Nucleus accumbens (tissue), 56 donors: ENCODE measurements around the gene RPS6KB2.
A peak's percentile ranks its signal among the peaks of the same experiment; 100 is the strongest.

Experiments
- DNase-seq, 56 donors: peaks; one replicate each; lab custom pipeline; 2025; lab: John Stamatoyannopoulos, UW

Gene RPS6KB2

GRCh38 chr11:67439321-67440228 lies 11.3 kb downstream of the RPS6KB2 start:
- peak in 6 of 56 donors; percentile 17 to 43 (median 32) for DNase-seq

GRCh38 chr11:67440229-67441097 lies 12.2 kb downstream of the RPS6KB2 start:
- DNase-seq, result no peak

GRCh38 chr11:67441098-67441563 lies 12.8 kb downstream of the RPS6KB2 start:
- DNase-seq, result no peak

GRCh38 chr11:67441731-67442351 lies 13.5 kb downstream of the RPS6KB2 start:
- DNase-seq, result no peak

GRCh38 chr11:67442504-67443404 lies 14.5 kb downstream of the RPS6KB2 start:
- DNase-seq, result no peak

- no peak for DNase-seq
Measured at GRCh38 chr11:67445515-67445914, 17.2 kb downstream of the RPS6KB2 start.

GRCh38 chr11:67448220-67448609 lies 19.9 kb downstream of the RPS6KB2 start:
- no peak for DNase-seq

- peak in 1 of 56 donors; percentile 7 for DNase-seq
Measured at GRCh38 chr11:67449116-67449844, 21.0 kb downstream of the RPS6KB2 start.

GRCh38 chr11:67450796-67451657 lies 22.7 kb downstream of the RPS6KB2 start:
- no peak for DNase-seq

- DNase-seq, result no peak
Measured at GRCh38 chr11:67451658-67451976, 23.3 kb downstream of the RPS6KB2 start.

- peak in 3 of 56 donors; percentile 18 to 50 (median 20) for DNase-seq
Measured at GRCh38 chr11:67452141-67452952, 24.1 kb downstream of the RPS6KB2 start, which contains the start of gene GPR152. Gene GPR152, minus strand, starts transcription at chr11:67452729. Its CDS starts 5 bp downstream, at chr11:67452724.

GRCh38 chr11:67453816-67454732 lies 25.8 kb downstream of the RPS6KB2 start:
- DNase-seq, result no peak

- DNase-seq, result no peak
Measured at GRCh38 chr11:67455054-67455453, 26.8 kb downstream of the RPS6KB2 start, which contains the start of gene CABP4. Gene CABP4, plus strand, starts transcription at chr11:67455354. Its CDS starts 70 bp downstream, at chr11:67455424.

GRCh38 chr11:67456068-67456705 lies 27.9 kb downstream of the RPS6KB2 start:
- no peak for DNase-seq

- DNase-seq, result no peak
Measured at GRCh38 chr11:67457453-67457852, 29.2 kb downstream of the RPS6KB2 start.
